ENCODE results near the gene NEK7.
"Not testable (repeated sequence)": the region's sequence is repeated elsewhere in the genome, so short reads cannot be mapped to it uniquely, and the experiment has no call there.

NEK7 gene

DNA sequence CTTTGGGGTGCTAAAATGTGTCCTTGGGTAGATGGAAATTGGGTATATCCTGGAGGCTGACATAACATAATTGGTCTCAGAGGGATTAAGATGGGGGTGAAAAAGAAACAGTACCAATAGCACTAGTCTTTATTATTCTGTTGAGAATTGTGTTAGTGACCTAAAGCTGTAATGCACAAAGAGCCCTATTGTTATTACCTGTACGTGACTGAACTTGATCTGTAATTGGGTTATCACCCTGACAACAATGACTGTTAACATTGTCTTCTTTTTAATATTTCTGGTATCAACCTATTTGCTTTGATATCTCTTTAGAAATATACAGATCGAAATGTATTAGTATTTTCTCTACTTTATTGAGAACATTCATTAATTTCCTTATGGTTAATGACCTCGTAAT is 147.6 kb downstream of the NEK7 start:
- no peaks in the 10 kb centered on the region for H3K27me3 ChIP-seq (ENCODE audit: control insufficient read depth, insufficient read depth, low read length)
- no peak overlapping the region for H3K27ac ChIP-seq (ENCODE audit: low read length)
- no peaks in the 10 kb centered on the region for H3K4me1 ChIP-seq (ENCODE audit: control insufficient read depth, insufficient read depth, low read length)
- no peak overlapping the region for H3K4me3 ChIP-seq (ENCODE audit: low read length)
- H3K36me3 ChIP-seq (ENCODE audit: control insufficient read depth, insufficient read depth, low read length), result no peaks in the 10 kb centered on the region
- WGBS (ENCODE audit: insufficient coverage, insufficient read length), result no CpG with 5 or more reads among the region's 3 CpGs
- H3K9me3 ChIP-seq (ENCODE audit: control insufficient read depth, insufficient read depth, low read length), result no peaks in the 10 kb centered on the region
- no peak for DNase-seq (ENCODE audit: low read depth, low spot score)

DNA sequence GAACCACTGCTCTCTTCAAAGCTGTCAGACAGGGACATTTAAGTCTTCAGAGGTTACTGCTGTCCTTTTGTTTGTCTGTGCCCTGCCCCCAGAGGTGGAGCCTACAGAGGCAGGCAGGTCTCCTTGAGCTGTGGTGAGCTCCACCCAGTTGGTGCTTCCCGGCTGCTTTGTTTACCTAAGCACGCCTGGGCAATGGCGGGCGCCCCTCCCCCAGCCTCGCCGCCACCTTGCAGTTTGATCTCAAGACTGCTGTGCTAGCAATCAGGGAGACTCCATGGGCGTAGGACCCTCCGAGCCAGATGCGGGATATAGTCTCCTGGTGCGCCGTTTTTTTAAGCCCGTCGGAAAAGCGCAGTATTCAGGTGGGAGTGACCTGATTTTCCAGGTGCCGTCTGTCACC is 158.0 kb downstream of the NEK7 start:
- H3K9me3 ChIP-seq (ENCODE audit: control insufficient read depth, insufficient read depth, low read length); H3K4me1 ChIP-seq (ENCODE audit: control insufficient read depth, insufficient read depth, low read length); H3K27me3 ChIP-seq (ENCODE audit: control insufficient read depth, insufficient read depth, low read length); DNase-seq (ENCODE audit: low read depth, low spot score); H3K27ac ChIP-seq (ENCODE audit: low read length); H3K36me3 ChIP-seq (ENCODE audit: control insufficient read depth, insufficient read depth, low read length): not testable (repeated sequence)
- no CpG with 5 or more reads among the region's 15 CpGs for WGBS (ENCODE audit: insufficient coverage, insufficient read length)
- peak overlapping the region; percentile 26; the same call in 1 of the 2 replicates for H3K4me3 ChIP-seq (ENCODE audit: low read length)

DNA sequence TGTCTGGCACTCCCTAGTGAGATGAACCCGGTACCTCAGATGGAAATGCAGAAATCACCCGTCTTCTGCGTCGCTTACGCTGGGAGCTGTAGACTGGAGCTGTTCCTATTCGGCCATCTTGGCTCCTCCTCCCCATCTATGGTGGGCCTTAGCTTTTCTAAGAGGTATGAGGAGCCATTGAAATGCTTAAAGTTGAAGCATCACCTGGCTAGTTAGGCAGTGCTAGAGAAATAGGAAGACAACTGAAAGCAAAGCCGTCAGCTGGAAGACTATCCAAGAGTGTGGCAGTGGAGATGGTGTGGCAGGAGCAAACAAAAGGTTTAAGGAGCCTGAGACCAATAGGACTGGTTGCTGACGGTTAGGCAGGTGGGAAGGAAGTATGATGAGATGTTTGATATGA is 158.5 kb downstream of the NEK7 start:
- H3K4me3 ChIP-seq (ENCODE audit: low read length); H3K27me3 ChIP-seq (ENCODE audit: control insufficient read depth, insufficient read depth, low read length); H3K4me1 ChIP-seq (ENCODE audit: control insufficient read depth, insufficient read depth, low read length); H3K27ac ChIP-seq (ENCODE audit: low read length); H3K36me3 ChIP-seq (ENCODE audit: control insufficient read depth, insufficient read depth, low read length); H3K9me3 ChIP-seq (ENCODE audit: control insufficient read depth, insufficient read depth, low read length); DNase-seq (ENCODE audit: low read depth, low spot score): not testable (repeated sequence)
- 100% methylated on average over 1 of the region's 8 CpGs for WGBS (ENCODE audit: insufficient coverage, insufficient read length)

DNA sequence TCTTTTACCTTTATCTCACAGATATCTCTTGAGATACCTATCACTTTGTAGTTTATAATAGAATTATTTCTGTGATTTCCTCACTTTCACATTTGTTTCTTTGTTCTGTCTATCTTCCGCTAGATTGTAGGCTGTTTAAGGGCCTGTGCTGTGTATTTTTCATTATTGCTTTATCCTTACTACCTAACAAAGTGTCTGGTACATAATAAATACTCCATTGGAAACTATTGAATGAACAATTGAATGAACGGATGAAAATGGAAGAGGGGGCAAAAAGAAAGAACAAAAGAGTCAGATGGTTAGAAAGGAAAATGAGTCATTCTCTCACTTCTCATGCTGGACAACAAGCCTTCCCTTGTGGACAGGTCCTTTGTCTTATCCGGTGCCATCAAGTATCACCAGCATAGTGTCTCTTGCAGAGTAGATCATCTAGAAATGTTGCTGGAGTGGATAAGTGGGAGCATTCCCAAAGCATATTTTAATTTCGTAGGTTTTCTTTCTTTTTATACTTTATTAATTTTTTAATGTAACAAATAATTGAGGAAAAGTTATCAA is 159.8 kb downstream of the NEK7 start:
- no CpG with 5 or more reads among the region's 4 CpGs for WGBS (ENCODE audit: insufficient coverage, insufficient read length)
- no peak for DNase-seq (ENCODE audit: low read depth, low spot score)

DNA sequence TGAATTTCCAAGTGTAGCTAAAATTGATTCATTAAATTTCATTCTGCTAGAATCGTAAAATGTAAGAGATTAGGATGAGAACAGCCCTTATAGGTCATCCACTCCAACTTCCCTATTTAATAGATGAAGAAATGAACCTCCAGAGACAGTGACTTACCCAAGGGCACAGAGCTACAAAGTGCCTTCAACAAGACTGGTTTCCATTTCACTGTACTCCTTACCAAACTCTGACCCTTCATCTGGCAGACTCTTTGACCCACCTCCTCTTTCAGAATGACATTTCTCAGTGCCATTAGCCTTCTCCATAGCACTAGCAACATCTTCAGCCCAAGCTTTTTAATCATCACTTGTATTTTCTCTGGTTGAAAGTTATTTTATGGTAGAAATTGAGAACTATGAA is 161.3 kb downstream of the NEK7 start:
- H3K4me1 ChIP-seq (ENCODE audit: control insufficient read depth, insufficient read depth, low read length), result peaks cover 2% of the 10 kb centered on the region
- H3K9me3 ChIP-seq (ENCODE audit: control insufficient read depth, insufficient read depth, low read length), result no peaks in the 10 kb centered on the region
- no peak overlapping the region for H3K27ac ChIP-seq (ENCODE audit: low read length)
- no peaks in the 10 kb centered on the region for H3K36me3 ChIP-seq (ENCODE audit: control insufficient read depth, insufficient read depth, low read length)
- no CpG with 5 or more reads among the region's 1 CpG for WGBS (ENCODE audit: insufficient coverage, insufficient read length)
- no peak for DNase-seq (ENCODE audit: low read depth, low spot score)
- H3K27me3 ChIP-seq (ENCODE audit: control insufficient read depth, insufficient read depth, low read length), result no peaks in the 10 kb centered on the region
- H3K4me3 ChIP-seq (ENCODE audit: low read length), result no peak overlapping the region

More for the DNA sequence above, 159.8 kb downstream of the NEK7 start:
- Histone ChIP-seq H3K27me3 (ENCODE audit: control insufficient read depth, insufficient read depth, low read length) (no peaks in the 10 kb centered on the region), H3K4me3 (ENCODE audit: low read length) (no peak overlapping the region), H3K4me1 (ENCODE audit: control insufficient read depth, insufficient read depth, low read length) (peaks cover 2% of the 10 kb centered on the region), H3K36me3 (ENCODE audit: control insufficient read depth, insufficient read depth, low read length) (no peaks in the 10 kb centered on the region), H3K9me3 (ENCODE audit: control insufficient read depth, insufficient read depth, low read length) (no peaks in the 10 kb centered on the region), H3K27ac (ENCODE audit: low read length) (no peak overlapping the region)

DNA sequence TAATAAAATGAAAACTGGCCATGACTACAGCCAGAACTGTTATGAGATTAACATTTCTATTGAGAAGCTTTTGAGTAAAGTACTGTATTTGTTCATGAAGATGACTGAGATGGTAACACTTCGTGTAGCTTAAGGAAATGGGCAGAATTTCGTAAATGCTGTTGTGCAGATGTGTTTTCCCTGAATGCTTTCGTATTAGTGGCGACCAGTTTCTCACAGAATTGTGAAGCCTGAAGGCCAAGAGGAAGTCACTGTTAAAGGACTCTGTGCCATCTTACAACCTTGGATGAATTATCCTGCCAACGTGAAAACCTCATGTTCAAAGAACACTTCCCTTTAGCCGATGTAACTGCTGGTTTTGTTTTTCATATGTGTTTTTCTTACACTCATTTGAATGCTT is 164.0 kb downstream of the NEK7 start:
- WGBS (ENCODE audit: insufficient coverage, insufficient read length), result no CpG with 5 or more reads among the region's 6 CpGs
- no peaks in the 10 kb centered on the region for H3K27me3 ChIP-seq (ENCODE audit: control insufficient read depth, insufficient read depth, low read length)
- H3K27ac ChIP-seq (ENCODE audit: low read length), result no peak overlapping the region
- no peak for DNase-seq (ENCODE audit: low read depth, low spot score)
- no peak overlapping the region for H3K4me3 ChIP-seq (ENCODE audit: low read length)
- H3K36me3 ChIP-seq (ENCODE audit: control insufficient read depth, insufficient read depth, low read length), result no peaks in the 10 kb centered on the region
- no peaks in the 10 kb centered on the region for H3K9me3 ChIP-seq (ENCODE audit: control insufficient read depth, insufficient read depth, low read length)
- H3K4me1 ChIP-seq (ENCODE audit: control insufficient read depth, insufficient read depth, low read length), result no peaks in the 10 kb centered on the region; the same call in 1 of the 2 replicates

DNA sequence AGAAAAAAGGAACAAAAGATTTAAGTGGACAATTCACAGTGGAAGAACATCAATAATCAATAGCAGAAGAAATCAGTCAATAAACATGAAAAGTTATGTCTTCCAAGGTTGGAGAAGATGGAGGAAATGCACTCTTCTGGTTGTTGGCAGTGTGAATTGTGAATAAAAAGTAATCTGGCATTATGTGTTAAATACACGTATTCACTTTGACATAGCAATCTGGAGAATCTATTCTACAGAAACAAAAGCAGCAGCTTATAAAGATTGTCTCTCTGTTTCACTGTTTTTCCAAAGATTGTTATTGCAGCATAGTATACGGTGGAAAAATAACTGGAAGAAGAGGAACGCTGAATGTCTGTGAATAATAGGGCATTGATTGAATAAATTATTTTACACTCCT is 169.4 kb downstream of the NEK7 start:
- H3K9me3 ChIP-seq (ENCODE audit: control insufficient read depth, insufficient read depth, low read length), result no peaks in the 10 kb centered on the region
- no peaks in the 10 kb centered on the region for H3K4me1 ChIP-seq (ENCODE audit: control insufficient read depth, insufficient read depth, low read length)
- no peaks in the 10 kb centered on the region for H3K36me3 ChIP-seq (ENCODE audit: control insufficient read depth, insufficient read depth, low read length)
- H3K27me3 ChIP-seq (ENCODE audit: control insufficient read depth, insufficient read depth, low read length), result no peaks in the 10 kb centered on the region
- no peak overlapping the region for H3K4me3 ChIP-seq (ENCODE audit: low read length)
- WGBS (ENCODE audit: insufficient coverage, insufficient read length), result no CpG with 5 or more reads among the region's 3 CpGs
- DNase-seq (ENCODE audit: low read depth, low spot score), result no peak
- no peak overlapping the region for H3K27ac ChIP-seq (ENCODE audit: low read length)

DNA sequence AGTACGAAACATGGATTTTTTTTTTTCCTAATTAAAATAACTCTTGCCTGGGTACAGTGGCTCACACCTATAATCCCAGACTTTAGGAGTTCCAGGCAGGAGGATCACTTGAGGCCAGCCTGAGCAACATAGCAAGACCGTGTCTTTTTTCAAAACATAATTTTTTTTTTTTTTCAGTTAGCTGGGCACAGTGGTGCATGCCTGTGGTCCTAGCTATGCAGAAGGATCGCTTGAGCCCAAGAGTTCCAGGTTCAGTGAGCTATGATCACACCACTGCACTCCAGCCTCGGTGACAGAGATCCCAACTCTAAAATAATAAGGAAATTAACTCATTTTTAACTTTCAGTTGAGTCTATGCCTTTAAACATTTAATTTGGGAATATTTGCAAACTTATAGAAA is 170.1 kb downstream of the NEK7 start:
- WGBS (ENCODE audit: insufficient coverage, insufficient read length), result no CpG with 5 or more reads among the region's 4 CpGs
- no peaks in the 10 kb centered on the region for H3K27me3 ChIP-seq (ENCODE audit: control insufficient read depth, insufficient read depth, low read length)
- no peak overlapping the region for H3K27ac ChIP-seq (ENCODE audit: low read length)
- no peaks in the 10 kb centered on the region for H3K9me3 ChIP-seq (ENCODE audit: control insufficient read depth, insufficient read depth, low read length)
- no peaks in the 10 kb centered on the region for H3K36me3 ChIP-seq (ENCODE audit: control insufficient read depth, insufficient read depth, low read length)
- H3K4me1 ChIP-seq (ENCODE audit: control insufficient read depth, insufficient read depth, low read length), result no peaks in the 10 kb centered on the region
- H3K4me3 ChIP-seq (ENCODE audit: low read length), result no peak overlapping the region
- no peak for DNase-seq (ENCODE audit: low read depth, low spot score)

DNA sequence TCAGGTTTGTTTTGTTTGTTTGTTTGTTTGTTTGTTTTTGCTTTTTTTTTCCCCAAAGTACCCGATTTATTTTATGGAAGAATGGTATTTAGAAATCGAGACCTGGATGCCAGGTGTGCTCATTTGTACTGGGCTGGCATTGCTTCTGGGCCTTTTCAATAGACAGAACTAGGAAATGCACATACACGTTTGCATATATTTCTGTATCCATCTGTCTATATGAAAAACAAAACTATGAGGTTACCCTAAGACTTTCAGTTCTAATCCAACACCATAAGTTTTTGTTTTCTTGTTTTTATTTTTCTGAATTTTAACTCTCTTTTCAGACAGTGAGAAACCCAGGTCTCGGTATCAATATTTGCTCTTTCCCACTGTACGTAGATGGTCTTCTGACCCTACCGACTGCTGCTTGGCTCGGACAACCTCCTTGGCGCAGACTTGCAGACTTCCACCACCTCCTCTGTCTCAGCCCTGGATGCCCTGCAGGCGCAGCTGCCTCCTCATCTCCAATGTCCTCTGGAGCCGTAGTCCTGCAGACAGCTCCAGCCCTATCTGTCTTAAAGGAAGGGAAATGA is 171.7 kb downstream of the NEK7 start:
- Histone ChIP-seq H3K4me1 (ENCODE audit: control insufficient read depth, insufficient read depth, low read length) (no peaks in the 10 kb centered on the region), H3K36me3 (ENCODE audit: control insufficient read depth, insufficient read depth, low read length) (no peaks in the 10 kb centered on the region), H3K27ac (ENCODE audit: low read length) (no peak overlapping the region), H3K9me3 (ENCODE audit: control insufficient read depth, insufficient read depth, low read length) (no peaks in the 10 kb centered on the region), H3K4me3 (ENCODE audit: low read length) (no peak overlapping the region), H3K27me3 (ENCODE audit: control insufficient read depth, insufficient read depth, low read length) (no peaks in the 10 kb centered on the region)
- no CpG with 5 or more reads among the region's 10 CpGs for WGBS (ENCODE audit: insufficient coverage, insufficient read length)
- no peak for DNase-seq (ENCODE audit: low read depth, low spot score)

DNA sequence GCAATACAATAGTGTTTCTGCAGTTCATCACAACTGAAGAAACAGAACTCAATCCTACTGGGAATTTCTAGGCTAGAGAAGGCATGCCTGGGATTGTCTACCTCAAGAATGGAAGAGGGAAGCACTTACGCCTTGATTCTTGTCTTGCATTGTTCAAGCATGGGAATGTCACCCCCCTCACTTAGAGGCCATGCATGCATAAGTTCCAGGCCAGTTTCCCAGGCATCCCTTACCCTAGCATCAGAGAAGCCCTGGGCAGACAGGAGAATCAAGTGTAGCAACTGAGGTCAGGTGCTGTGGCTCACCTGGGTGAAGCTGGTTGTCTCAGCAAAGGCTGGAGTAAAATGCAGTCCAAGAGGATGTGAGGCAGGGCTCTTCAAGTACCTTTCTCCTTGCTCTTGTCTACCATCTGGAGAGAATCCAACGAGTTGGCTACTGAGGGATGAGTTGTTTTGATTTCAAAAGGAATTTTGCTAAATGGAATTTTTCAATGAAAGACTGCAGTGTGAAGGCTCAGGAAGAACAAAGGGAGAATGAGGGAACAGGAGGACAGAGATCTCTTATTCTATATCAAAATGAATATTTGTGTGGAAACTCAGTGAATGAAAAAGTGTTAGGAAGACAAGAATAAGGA is 174.3 kb downstream of the NEK7 start:
- Histone ChIP-seq H3K27ac (ENCODE audit: low read length) (no peak overlapping the region), H3K4me3 (ENCODE audit: low read length) (no peak overlapping the region), H3K9me3 (ENCODE audit: control insufficient read depth, insufficient read depth, low read length) (no peaks in the 10 kb centered on the region), H3K36me3 (ENCODE audit: control insufficient read depth, insufficient read depth, low read length) (no peaks in the 10 kb centered on the region), H3K4me1 (ENCODE audit: control insufficient read depth, insufficient read depth, low read length) (no peaks in the 10 kb centered on the region), H3K27me3 (ENCODE audit: control insufficient read depth, insufficient read depth, low read length) (no peaks in the 10 kb centered on the region)
- no CpG with 5 or more reads among the region's 2 CpGs for WGBS (ENCODE audit: insufficient coverage, insufficient read length)
- no peak for DNase-seq (ENCODE audit: low read depth, low spot score)

DNA sequence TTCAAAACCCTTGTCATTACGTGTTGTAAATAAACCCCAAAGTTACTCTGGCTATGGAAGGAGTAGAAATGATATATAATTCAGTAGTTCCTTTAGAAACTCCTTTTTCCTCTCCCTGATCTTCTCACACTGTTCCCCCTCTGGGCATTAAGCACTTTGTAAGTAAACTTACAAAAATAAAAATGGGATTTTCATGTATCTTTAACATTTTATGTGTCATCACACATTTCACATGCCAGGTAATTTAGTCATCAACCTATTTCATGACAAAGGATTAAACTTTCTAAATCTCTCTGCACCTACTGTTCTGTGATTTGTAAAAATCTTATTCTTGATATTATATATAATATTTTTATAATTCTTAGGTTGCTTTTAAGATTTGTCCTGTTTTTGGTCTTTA is 176.9 kb downstream of the NEK7 start:
- Histone ChIP-seq H3K36me3 (ENCODE audit: control insufficient read depth, insufficient read depth, low read length) (no peaks in the 10 kb centered on the region), H3K27me3 (ENCODE audit: control insufficient read depth, insufficient read depth, low read length) (no peaks in the 10 kb centered on the region), H3K4me1 (ENCODE audit: control insufficient read depth, insufficient read depth, low read length) (no peaks in the 10 kb centered on the region), H3K9me3 (ENCODE audit: control insufficient read depth, insufficient read depth, low read length) (no peaks in the 10 kb centered on the region), H3K4me3 (ENCODE audit: low read length) (no peak overlapping the region), H3K27ac (ENCODE audit: low read length) (no peak overlapping the region)
- WGBS (ENCODE audit: insufficient coverage, insufficient read length), result no CpG with 5 or more reads among the region's 1 CpG
- DNase-seq (ENCODE audit: low read depth, low spot score), result no peak

Measured in iPS DF 6.9 (cell line).